Thoracic aorta (tissue), 2 donors: ENCODE measurements around the gene AP1M2. TPM values are rescaled to one million over a fixed set of nuclear protein-coding genes. Genes with fewer than 3 reads are reported as not detected.

ENCODE experiments used
- ATAC-seq: fragments of 150-250 bp; one replicate; pipeline ENCODE4 v1.8.0; 2017; ENCODE audit warnings: low read depth; ENCODE audit not compliant: insufficient number of reproducible peaks, low FRiP score
- DNase-seq: peaks from one replicate; pipeline ENCODE4 v3.0.0-alpha.2; 2020; ENCODE audit warnings: low spot score
- H3K27ac ChIP-seq, 2 donors: fragments of 200-600 bp; sonication (generic); 1 replicate in 1 of 2; 2 replicates in 1 of 2; pipeline ENCODE4 v1.5.1; 2016; ENCODE audit warnings: mild to moderate bottlenecking in 2 of 2, moderate library complexity in 2 of 2
- H3K27me3 ChIP-seq: fragments of 200-600 bp; sonication (generic); replicated peaks from 2 replicates; pipeline ENCODE4 v1.6.0; 2016; ENCODE audit warnings: mild to moderate bottlenecking; ENCODE audit not compliant: insufficient read depth
- H3K36me3 ChIP-seq: fragments of 200-600 bp; sonication (generic); one replicate; pipeline ENCODE4 v1.5.1; 2016
- H3K4me1 ChIP-seq, 2 donors: fragments of 200-600 bp; sonication (generic); 1 replicate in 1 of 2; 2 replicates in 1 of 2; pipeline versions ENCODE4 v1.5.1 to v1.6.0; 2016; ENCODE audit warnings: low read depth in 2 of 2, mild to moderate bottlenecking in 1 of 2; ENCODE audit not compliant: control insufficient read depth in 1 of 2
- H3K4me3 ChIP-seq: fragments of 200-600 bp; sonication (generic); 2 replicates; pipeline ENCODE4 v1.5.1; 2016; ENCODE audit warnings: mild to moderate bottlenecking
- H3K9me3 ChIP-seq: fragments of 200-600 bp; sonication (generic); 2 replicates; pipeline ENCODE4 v1.5.1; 2016
- CTCF ChIP-seq: fragments of 200-600 bp; sonication (generic); IDR thresholded peaks from one replicate; pipeline ENCODE4 v1.5.1; 2019; ENCODE audit warnings: antibody characterized with exemption
- total RNA-seq, 2 donors: library from RNA; depleted of rRNA; stranded (reverse); fragments of >200 nt; gene quantifications; one replicate each; pipeline versions ENCODE4 v1.1.0 to v1.2.3, GENCODE V29; 2016

The AP1M2 gene
- total RNA-seq, 2 donors from 2014 or later = 2.3 TPM; not detected in 1

- Histone ChIP-seq H3K9me3 (no peaks in the 10 kb centered on the region), H3K27ac (no peak overlapping the region), H3K4me1 (peaks cover 4 to 7% of the 10 kb centered on the region in 2 donors), H3K27me3 (no peaks in the 10 kb centered on the region), H3K4me3 (no peak overlapping the region), H3K36me3 (peaks cover 41% of the 10 kb centered on the region)
- no peak for DNase-seq
- no peak for ATAC-seq
- TF ChIP-seq CTCF = no peak
Measured at GRCh38 chr19:10560154-10560553, 27.0 kb downstream of the AP1M2 start.

DNA sequence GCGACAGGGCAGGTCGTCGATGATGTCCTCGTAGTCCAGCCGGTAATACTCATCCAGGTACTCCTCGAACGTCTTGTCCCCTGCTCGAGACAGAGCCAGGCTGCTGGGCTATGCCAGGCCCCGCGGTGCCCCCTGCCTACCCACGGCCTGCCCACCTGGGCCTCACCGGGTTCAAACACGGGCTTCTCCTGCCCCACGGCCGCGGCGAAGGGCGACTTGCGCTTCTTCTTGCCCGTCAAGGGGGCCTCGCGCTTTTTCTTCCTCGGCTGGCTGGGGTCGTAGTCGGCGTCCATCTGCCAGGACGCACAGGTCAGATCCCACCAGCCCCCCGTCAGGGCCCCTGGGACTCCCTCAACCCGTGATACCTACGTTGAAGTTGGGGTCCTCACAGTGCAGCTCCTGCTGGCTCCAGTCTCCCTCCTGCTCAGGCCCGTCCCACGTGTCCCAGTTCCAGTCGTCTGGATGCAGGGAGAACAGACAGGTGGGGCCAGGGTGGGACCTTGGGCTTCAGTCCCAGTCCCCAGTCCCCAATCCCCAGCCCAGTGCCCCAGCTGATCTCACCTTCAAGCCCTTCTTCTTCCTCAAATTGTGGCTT lies 29.4 kb downstream of the AP1M2 start:
- Histone ChIP-seq H3K36me3 (peaks cover 50% of the 10 kb centered on the region), H3K27me3 (no peaks in the 10 kb centered on the region), H3K4me3 (no peak overlapping the region), H3K9me3 (no peaks in the 10 kb centered on the region), H3K4me1 (no peaks in the 10 kb centered on the region), H3K27ac (no peak overlapping the region)
- no peak for TF ChIP-seq CTCF
- no peak for ATAC-seq
- DNase-seq = no peak

DNA sequence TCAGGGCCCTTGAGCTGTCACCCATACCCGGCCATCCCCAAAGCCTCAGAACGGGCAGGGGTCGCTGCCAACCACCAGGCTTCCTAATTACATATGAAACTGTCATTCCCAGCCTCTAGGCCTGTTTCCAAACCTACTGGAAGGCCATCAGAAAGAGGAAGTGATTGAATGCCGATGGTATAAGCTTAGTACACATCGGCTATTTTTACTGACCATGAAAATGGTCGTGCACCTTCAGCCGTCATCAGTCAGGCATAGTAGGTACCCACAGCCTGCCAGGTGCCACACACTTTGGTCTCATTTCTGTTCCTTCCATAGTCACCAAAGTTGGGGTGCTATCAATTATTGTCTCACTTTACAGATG lies 31.5 kb downstream of the AP1M2 start:
- Histone ChIP-seq H3K4me3 (no peak overlapping the region), H3K4me1 (no peaks in the 10 kb centered on the region), H3K9me3 (no peaks in the 10 kb centered on the region), H3K27me3 (no peaks in the 10 kb centered on the region), H3K36me3 (peaks cover 59% of the 10 kb centered on the region), H3K27ac (no peak overlapping the region)
- TF ChIP-seq CTCF = no peak
- DNase-seq = no peak
- no peak for ATAC-seq

GRCh38 chr19:10554760-10555609 lies 32.1 kb downstream of the AP1M2 start:
- Histone ChIP-seq H3K4me1 (no peaks in the 10 kb centered on the region), H3K27ac (no peak overlapping the region), H3K27me3 (no peaks in the 10 kb centered on the region), H3K4me3 (no peak overlapping the region), H3K36me3 (peaks cover 60% of the 10 kb centered on the region), H3K9me3 (no peaks in the 10 kb centered on the region)
- no peak for DNase-seq
- no peak for TF ChIP-seq CTCF
- no peak for ATAC-seq

DNA sequence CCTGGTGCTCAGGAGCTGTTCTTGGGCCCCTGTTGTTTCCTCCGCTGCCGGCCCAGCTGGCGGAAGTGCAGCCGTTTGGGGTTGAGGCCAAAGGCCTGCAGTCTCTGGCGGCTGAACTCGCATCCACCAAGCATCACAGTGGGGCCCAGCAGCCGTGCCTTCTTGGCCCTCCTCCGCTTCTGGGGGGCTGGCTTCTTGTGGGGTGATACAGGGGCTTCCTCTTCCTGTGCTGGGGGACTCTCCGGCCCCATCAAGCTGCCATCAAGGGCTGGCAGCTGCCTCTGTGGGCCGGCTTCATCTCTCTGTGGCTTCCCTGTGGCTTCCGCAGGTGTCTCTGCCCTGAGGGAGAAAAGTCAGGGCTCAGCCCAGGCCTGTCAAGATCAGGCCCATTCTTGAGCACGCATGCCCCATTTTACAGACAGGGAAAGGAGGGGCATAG lies 33.1 kb downstream of the AP1M2 start:
- Histone ChIP-seq H3K4me3 (no peak overlapping the region), H3K36me3 (peaks cover 59% of the 10 kb centered on the region), H3K4me1 (no peaks in the 10 kb centered on the region), H3K27ac (no peak overlapping the region), H3K27me3 (no peaks in the 10 kb centered on the region), H3K9me3 (no peaks in the 10 kb centered on the region)
- DNase-seq = no peak
- no peak for ATAC-seq
- no peak for TF ChIP-seq CTCF
